Panc1 (cell line): ENCODE results near the gene SYNPO. TPM values are rescaled to one million over a fixed set of nuclear protein-coding genes. Genes with fewer than 3 reads are reported as not detected.

Experiments
- ATAC-seq: fragments of 200-7000 bp; cut with Tn5 transposase; 2 replicates; pipeline ENCODE4 v1.9.1; 2020; ENCODE audit warnings: mild to moderate bottlenecking, moderate library complexity
- BruUV-seq: library from RNA; stranded (reverse); fragments of 400-500 nt; replicated peaks from 2 replicates; lab custom pipeline; 2021; lab: Mats Ljungman, UMichigan
- CTCF ChIA-PET: fragments of 300-600 bp; sonication (Branson Sonifier 250); formaldehyde crosslinking; loops from one replicate; lab custom pipeline; 2022; ENCODE audit warnings: antibody characterized with exemption; lab: Charles Lee
- POLR2A ChIA-PET: fragments of 300-600 bp; sonication (Branson Sonifier 250); formaldehyde crosslinking; loops from one replicate; lab custom pipeline; 2022; ENCODE audit warnings: antibody characterized with exemption; lab: Charles Lee
- DNase-seq: peaks from one replicate; pipeline ENCODE4 v3.0.0-alpha.2; 2010; ENCODE audit warnings: low read depth, low spot score
- H3K27ac ChIP-seq: 2 replicates; pipeline ENCODE4 v1.5.1; 2011; ENCODE audit warnings: mild to moderate bottlenecking, low read length, inconsistent platforms
- H3K27me3 ChIP-seq: fragments of 200-500 bp; sonication (Bioruptor generic); 2 replicates; pipeline ENCODE4 v1.6.0; 2014; ENCODE audit warnings: low read length, inconsistent platforms; ENCODE audit not compliant: control insufficient read depth, insufficient read depth
- H3K36me3 ChIP-seq: fragments of 200-500 bp; sonication (Bioruptor generic); 2 replicates; pipeline ENCODE4 v1.5.1; 2014; ENCODE audit warnings: inconsistent platforms, mild to moderate bottlenecking, low read length, moderate library complexity; ENCODE audit not compliant: control insufficient read depth, insufficient read depth
- H3K4me1 ChIP-seq: 2 replicates; pipeline ENCODE4 v1.5.1; 2011; ENCODE audit warnings: inconsistent platforms, mild to moderate bottlenecking, low read length, moderate library complexity; ENCODE audit not compliant: control insufficient read depth, insufficient read depth
- H3K4me3 ChIP-seq, 2 experiments: 2 replicates each; pipeline ENCODE4 v1.5.1; 2011 to 2012; ENCODE audit warnings: low read depth in 2 of 2, low read length in 2 of 2, mild to moderate bottlenecking in 2 of 2, inconsistent platforms in 1 of 2, moderate library complexity in 1 of 2
- H3K9me3 ChIP-seq: fragments of 200-500 bp; sonication (Bioruptor generic); 2 replicates; pipeline ENCODE4 v1.5.1; 2014; ENCODE audit warnings: low read depth, mild to moderate bottlenecking, inconsistent platforms, low read length, moderate library complexity; ENCODE audit not compliant: control insufficient read depth, insufficient read depth
- CTCF ChIP-seq: fragments of 450-650 bp; IDR thresholded peaks from 2 replicates; pipeline ENCODE4 v1.5.1; 2017; ENCODE audit warnings: mild to moderate bottlenecking
- POLR2AphosphoS5 ChIP-seq: IDR thresholded peaks from 2 replicates; pipeline ENCODE4 v1.6.1; 2012; ENCODE audit warnings: mild to moderate bottlenecking, low read depth, low read length, moderate library complexity
- SIN3A ChIP-seq: IDR thresholded peaks from 2 replicates; pipeline ENCODE4 v1.6.1; 2012; ENCODE audit warnings: low read depth, mild to moderate bottlenecking, low read length, moderate library complexity, borderline replicate concordance; ENCODE audit not compliant: insufficient read depth
- TCF7L2 ChIP-seq: IDR thresholded peaks from 2 replicates; pipeline ENCODE4 v1.6.1; 2011; ENCODE audit warnings: mild to moderate bottlenecking, low read depth, low read length, inconsistent platforms
- in situ Hi-C: cut with HindIII; loops from 2 replicates; pipeline ENCODE4 v1.10.0; 2016; ENCODE audit warnings: low sequenced_read_pairs, low pct_unique_long_range_greater_than_20kb
- intact Hi-C: fragments of 100-400 bp; cut with micrococcal nuclease; formaldehyde crosslinking; loops from one replicate; pipeline ENCODE4 v1.10.0; 2022; ENCODE audit not compliant: unreplicated experiment
- total RNA-seq: library from RNA; stranded (reverse); gene quantifications from one replicate; pipeline ENCODE4 v1.2.1, GENCODE V29; 2021; ENCODE audit not compliant: unreplicated experiment
- TF ChIP-seq, protein P1 (sequence below), 2 experiments: IDR thresholded peaks; 2 replicates each; pipeline ENCODE4 v1.6.1; 2011 to 2012; ENCODE audit warnings: low read depth in 2 of 2, control low read depth in 1 of 2, low read length in 1 of 2, mild to moderate bottlenecking in 1 of 2, moderate library complexity in 1 of 2; ENCODE audit not compliant: insufficient read depth in 1 of 2

The SYNPO gene
- total RNA-seq, 1 experiment from 2014 or later: 82.8 TPM

DNA sequence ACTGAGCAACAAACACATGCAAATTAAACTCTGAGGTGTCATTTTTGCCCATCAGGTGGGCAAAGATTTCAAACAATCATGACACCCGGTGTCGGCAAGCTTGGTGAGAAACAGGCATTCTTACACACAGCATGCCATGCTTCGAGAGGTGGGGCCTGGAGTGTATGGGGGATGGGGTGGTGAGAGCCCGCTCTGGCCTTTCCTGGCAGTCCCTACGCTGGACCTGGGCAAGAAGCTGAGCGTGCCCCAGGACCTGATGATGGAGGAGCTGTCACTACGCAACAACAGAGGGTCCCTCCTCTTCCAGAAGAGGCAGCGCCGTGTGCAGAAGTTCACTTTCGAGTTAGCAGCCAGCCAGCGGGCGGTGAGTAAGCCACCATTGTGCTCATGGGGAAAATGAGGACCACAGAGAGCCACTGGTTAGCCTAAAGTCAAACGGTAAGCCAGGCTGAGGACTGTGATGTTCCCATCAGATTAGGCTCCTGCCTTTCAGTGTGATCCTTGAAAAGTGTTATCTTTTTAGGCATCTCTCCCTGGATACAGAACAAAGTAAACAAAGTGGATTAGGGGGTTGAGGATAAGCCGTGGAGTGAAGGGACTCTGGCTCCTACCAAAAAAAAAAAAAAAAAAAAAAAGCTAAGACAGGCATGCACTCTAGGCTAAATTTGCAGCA lies 30.0 kb downstream of the SYNPO start:
- ATAC-seq (no peak), DNase-seq (no peak)
- POLR2A ChIA-PET: interaction anchor here (0.5 to 0.7 kb wide), 2 partner anchors 96 to 404 kb away, joined by 6 to 7 read pairs; no protein-coding TSS in a partner anchor
- H3K27me3 ChIP-seq: no peaks in the 10 kb centered on the region
- H3K4me1 ChIP-seq: peaks cover 11% of the 10 kb centered on the region
- no peak for TF ChIP-seq SIN3A
- no peak for TF ChIP-seq POLR2AphosphoS5
- TF ChIP-seq TCF7L2: no peak
- no peak for TF ChIP-seq CTCF
- TF ChIP-seq, protein P1, sequence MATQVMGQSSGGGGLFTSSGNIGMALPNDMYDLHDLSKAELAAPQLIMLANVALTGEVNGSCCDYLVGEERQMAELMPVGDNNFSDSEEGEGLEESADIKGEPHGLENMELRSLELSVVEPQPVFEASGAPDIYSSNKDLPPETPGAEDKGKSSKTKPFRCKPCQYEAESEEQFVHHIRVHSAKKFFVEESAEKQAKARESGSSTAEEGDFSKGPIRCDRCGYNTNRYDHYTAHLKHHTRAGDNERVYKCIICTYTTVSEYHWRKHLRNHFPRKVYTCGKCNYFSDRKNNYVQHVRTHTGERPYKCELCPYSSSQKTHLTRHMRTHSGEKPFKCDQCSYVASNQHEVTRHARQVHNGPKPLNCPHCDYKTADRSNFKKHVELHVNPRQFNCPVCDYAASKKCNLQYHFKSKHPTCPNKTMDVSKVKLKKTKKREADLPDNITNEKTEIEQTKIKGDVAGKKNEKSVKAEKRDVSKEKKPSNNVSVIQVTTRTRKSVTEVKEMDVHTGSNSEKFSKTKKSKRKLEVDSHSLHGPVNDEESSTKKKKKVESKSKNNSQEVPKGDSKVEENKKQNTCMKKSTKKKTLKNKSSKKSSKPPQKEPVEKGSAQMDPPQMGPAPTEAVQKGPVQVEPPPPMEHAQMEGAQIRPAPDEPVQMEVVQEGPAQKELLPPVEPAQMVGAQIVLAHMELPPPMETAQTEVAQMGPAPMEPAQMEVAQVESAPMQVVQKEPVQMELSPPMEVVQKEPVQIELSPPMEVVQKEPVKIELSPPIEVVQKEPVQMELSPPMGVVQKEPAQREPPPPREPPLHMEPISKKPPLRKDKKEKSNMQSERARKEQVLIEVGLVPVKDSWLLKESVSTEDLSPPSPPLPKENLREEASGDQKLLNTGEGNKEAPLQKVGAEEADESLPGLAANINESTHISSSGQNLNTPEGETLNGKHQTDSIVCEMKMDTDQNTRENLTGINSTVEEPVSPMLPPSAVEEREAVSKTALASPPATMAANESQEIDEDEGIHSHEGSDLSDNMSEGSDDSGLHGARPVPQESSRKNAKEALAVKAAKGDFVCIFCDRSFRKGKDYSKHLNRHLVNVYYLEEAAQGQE (IDR thresholded peaks at IDR 0.05; ENCODE audit: insufficient read depth in 1 of 2, low read depth in 2 of 2, low read length in 1 of 2): no peak
- H3K27ac ChIP-seq: no peak overlapping the region
- CTCF ChIA-PET: no interaction called here
- intact Hi-C loops: no loop called here
- no peaks in the 10 kb centered on the region for H3K36me3 ChIP-seq
- no TSS peak for BruUV-seq
- H3K4me3 ChIP-seq: no peak overlapping the region
- no peaks in the 10 kb centered on the region for H3K9me3 ChIP-seq
- in situ Hi-C loops: no loop called here

DNA sequence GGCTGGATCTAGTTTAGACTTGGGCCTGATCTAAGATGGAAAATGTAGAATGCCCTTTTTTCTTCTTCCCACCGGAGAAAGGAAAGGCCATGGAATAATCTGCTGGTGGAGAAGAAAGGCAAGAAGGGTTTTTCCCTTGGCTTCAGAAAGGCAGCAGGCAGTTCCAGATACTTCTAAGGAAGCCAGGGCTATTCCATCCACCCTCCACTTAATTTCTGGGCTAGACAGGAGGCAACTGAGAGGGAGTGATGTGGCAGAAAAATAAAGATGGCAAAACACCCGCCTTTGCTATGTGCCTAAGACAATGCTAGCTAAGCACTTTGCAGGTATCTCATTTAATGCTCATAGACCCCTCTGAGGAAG lies 30.5 kb downstream of the SYNPO start:
- no peaks in the 10 kb centered on the region for H3K9me3 ChIP-seq
- in situ Hi-C loops (no loop called here), intact Hi-C loops (no loop called here)
- no peaks in the 10 kb centered on the region for H3K27me3 ChIP-seq
- DNase-seq (no peak), ATAC-seq (no peak)
- CTCF ChIA-PET: no interaction called here
- no TSS peak for BruUV-seq
- H3K27ac ChIP-seq: no peak overlapping the region
- no peaks in the 10 kb centered on the region for H3K36me3 ChIP-seq
- H3K4me1 ChIP-seq: peaks cover 11% of the 10 kb centered on the region
- H3K4me3 ChIP-seq: peak overlapping the region in 1 of 2 experiments; percentile 68; a peak in 2 of 4 replicates
- POLR2A ChIA-PET: interaction anchor here (0.5 to 0.7 kb wide), 2 partner anchors 96 to 405 kb away, joined by 6 to 7 read pairs; no protein-coding TSS in a partner anchor
- TF ChIP-seq, protein P1 (IDR thresholded peaks at IDR 0.05; ENCODE audit: insufficient read depth in 1 of 2, low read depth in 2 of 2, low read length in 1 of 2): no peak
- TF ChIP-seq POLR2AphosphoS5 (no peak), TCF7L2 (no peak), SIN3A (no peak), CTCF (no peak)
